ENCODE data around the gene C5. TPM values are rescaled to one million over a fixed set of nuclear protein-coding genes. Genes with fewer than 3 reads are reported as not detected.
"Not testable (repeated sequence)": the region's sequence is repeated elsewhere in the genome, so short reads cannot be mapped to it uniquely, and the experiment has no call there.

The C5 gene
- total RNA-seq, 2 donors from 2014 or later, result 59.5 to 96.6 TPM

GRCh38 chr9:120974921-120975320 is 75.2 kb downstream of the C5 start:
- Mint-ChIP-seq H3K27me3 (ENCODE audit: insufficient read depth) (peaks cover 13% of the 10 kb centered on the region), H3K4me1 (peaks cover under 1% of the 10 kb centered on the region), H3K27ac (no peak overlapping the region), H3K4me3 (no peak overlapping the region), H3K9me3 (no peaks in the 10 kb centered on the region), H3K36me3 (ENCODE audit: low read depth) (peaks cover 25% of the 10 kb centered on the region)
- TF ChIP-seq, protein P1, sequence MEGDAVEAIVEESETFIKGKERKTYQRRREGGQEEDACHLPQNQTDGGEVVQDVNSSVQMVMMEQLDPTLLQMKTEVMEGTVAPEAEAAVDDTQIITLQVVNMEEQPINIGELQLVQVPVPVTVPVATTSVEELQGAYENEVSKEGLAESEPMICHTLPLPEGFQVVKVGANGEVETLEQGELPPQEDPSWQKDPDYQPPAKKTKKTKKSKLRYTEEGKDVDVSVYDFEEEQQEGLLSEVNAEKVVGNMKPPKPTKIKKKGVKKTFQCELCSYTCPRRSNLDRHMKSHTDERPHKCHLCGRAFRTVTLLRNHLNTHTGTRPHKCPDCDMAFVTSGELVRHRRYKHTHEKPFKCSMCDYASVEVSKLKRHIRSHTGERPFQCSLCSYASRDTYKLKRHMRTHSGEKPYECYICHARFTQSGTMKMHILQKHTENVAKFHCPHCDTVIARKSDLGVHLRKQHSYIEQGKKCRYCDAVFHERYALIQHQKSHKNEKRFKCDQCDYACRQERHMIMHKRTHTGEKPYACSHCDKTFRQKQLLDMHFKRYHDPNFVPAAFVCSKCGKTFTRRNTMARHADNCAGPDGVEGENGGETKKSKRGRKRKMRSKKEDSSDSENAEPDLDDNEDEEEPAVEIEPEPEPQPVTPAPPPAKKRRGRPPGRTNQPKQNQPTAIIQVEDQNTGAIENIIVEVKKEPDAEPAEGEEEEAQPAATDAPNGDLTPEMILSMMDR (conservative IDR thresholded peaks at IDR 0.05), result no peak
- H3K27me3 ChIP-seq (ENCODE audit: control insufficient read depth, insufficient read depth, low read length, poor library complexity, severe bottlenecking), result no peaks in the 10 kb centered on the region
- no peaks in the 10 kb centered on the region for H3K4me1 ChIP-seq (ENCODE audit: control insufficient read depth, insufficient read depth, low read length)
- WGBS, 2 experiments (ENCODE audit: insufficient coverage in 1 of 2, insufficient read length in 1 of 2), result 100% methylated on average over 1 of the region's 1 CpG; no CpG with 5 or more reads in 1 of the 2 experiments
- H3K9me3 ChIP-seq (ENCODE audit: control insufficient read depth, low read length), result no peaks in the 10 kb centered on the region
- no peak for DNase-seq
- H3K4me3 ChIP-seq (ENCODE audit: low read length), result no peak overlapping the region
- no peak overlapping the region for H3K27ac ChIP-seq (ENCODE audit: low read depth, low read length)
- peaks cover 35% of the 10 kb centered on the region for H3K36me3 ChIP-seq (ENCODE audit: control insufficient read depth, insufficient read depth, low read length)
- no peak overlapping the region for H3K9ac ChIP-seq (ENCODE audit: extremely low read depth, low read length, poor library complexity, severe bottlenecking)

DNA sequence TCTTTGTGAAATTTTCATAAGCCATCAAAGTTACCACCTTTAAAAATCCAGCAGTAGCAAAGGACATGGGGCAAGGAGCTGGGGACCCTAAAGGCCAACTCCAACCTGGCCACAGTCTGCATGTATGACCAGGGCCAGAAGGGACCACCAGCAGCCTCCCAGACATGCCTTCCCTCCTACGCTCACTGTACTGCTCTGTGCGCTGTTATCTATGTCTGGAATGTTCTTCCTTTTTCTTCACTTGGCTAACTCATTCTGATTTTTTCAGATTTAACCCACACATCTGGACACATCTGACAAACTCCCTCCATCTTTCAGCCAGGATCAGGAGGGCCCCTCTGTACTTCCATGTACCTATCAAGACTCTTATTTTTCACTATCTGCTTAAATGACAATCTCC is 75.9 kb downstream of the C5 start:
- H3K27me3 Mint-ChIP-seq (ENCODE audit: insufficient read depth), result peaks cover 7% of the 10 kb centered on the region
- no peaks in the 10 kb centered on the region for H3K9me3 ChIP-seq (ENCODE audit: control insufficient read depth, low read length)
- no peak overlapping the region for H3K27ac ChIP-seq (ENCODE audit: low read depth, low read length)

DNA sequence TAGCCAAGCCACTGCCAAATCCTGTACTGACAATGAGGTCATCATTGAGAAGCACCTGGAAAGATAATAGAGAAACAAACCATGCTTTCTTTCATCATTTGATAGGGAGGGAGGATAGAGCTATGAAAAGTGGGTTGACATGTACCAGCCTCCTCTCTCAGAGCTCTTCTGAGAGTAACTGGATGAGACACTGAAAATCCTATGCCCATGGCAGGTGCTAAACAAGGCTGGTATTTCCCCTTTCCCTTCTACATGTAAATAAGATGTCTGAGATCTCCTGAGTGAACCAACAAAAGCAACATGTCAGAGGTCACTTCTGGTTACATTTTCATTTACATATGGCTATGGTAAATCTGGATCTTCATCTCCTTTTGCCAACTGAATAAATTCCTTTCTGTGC is 78.1 kb downstream of the C5 start:
- no peak overlapping the region for H3K27ac Mint-ChIP-seq
- TF ChIP-seq, protein P1 (conservative IDR thresholded peaks at IDR 0.05), result no peak
- no peaks in the 10 kb centered on the region for H3K4me1 Mint-ChIP-seq
- no peaks in the 10 kb centered on the region for H3K27me3 Mint-ChIP-seq (ENCODE audit: insufficient read depth)
- Histone ChIP-seq H3K9me3 (ENCODE audit: control insufficient read depth, low read length) (no peaks in the 10 kb centered on the region), H3K9ac (ENCODE audit: extremely low read depth, low read length, poor library complexity, severe bottlenecking) (no peak overlapping the region), H3K36me3 (ENCODE audit: control insufficient read depth, insufficient read depth, low read length) (peaks cover 35% of the 10 kb centered on the region), H3K4me3 (ENCODE audit: low read length) (no peak overlapping the region), H3K27ac (ENCODE audit: low read depth, low read length) (no peak overlapping the region), H3K4me1 (ENCODE audit: control insufficient read depth, insufficient read depth, low read length) (no peaks in the 10 kb centered on the region), H3K27me3 (ENCODE audit: control insufficient read depth, insufficient read depth, low read length, poor library complexity, severe bottlenecking) (no peaks in the 10 kb centered on the region)
- H3K36me3 Mint-ChIP-seq (ENCODE audit: low read depth), result peaks cover 26% of the 10 kb centered on the region
- no peak for DNase-seq
- H3K9me3 Mint-ChIP-seq, result no peaks in the 10 kb centered on the region
- H3K4me3 Mint-ChIP-seq, result no peak overlapping the region

More for the DNA sequence above, 75.9 kb downstream of the C5 start:
- peaks cover 31% of the 10 kb centered on the region for H3K36me3 ChIP-seq (ENCODE audit: control insufficient read depth, insufficient read depth, low read length)
- H3K4me1 Mint-ChIP-seq, result no peaks in the 10 kb centered on the region
- H3K4me3 ChIP-seq (ENCODE audit: low read length), result no peak overlapping the region
- H3K27ac Mint-ChIP-seq, result no peak overlapping the region
- peaks cover 22% of the 10 kb centered on the region for H3K36me3 Mint-ChIP-seq (ENCODE audit: low read depth)
- H3K4me3 Mint-ChIP-seq, result no peak overlapping the region
- DNase-seq, result no peak
- H3K9ac ChIP-seq (ENCODE audit: extremely low read depth, low read length, poor library complexity, severe bottlenecking), result no peak overlapping the region
- no peaks in the 10 kb centered on the region for H3K27me3 ChIP-seq (ENCODE audit: control insufficient read depth, insufficient read depth, low read length, poor library complexity, severe bottlenecking)
- TF ChIP-seq, protein P1 (conservative IDR thresholded peaks at IDR 0.05), result no peak
- no peaks in the 10 kb centered on the region for H3K9me3 Mint-ChIP-seq
- no peaks in the 10 kb centered on the region for H3K4me1 ChIP-seq (ENCODE audit: control insufficient read depth, insufficient read depth, low read length)
- 98 to 100% methylated on average over 2 of the region's 2 CpGs for WGBS, 2 experiments (ENCODE audit: insufficient coverage in 1 of 2, insufficient read length in 1 of 2)

DNA sequence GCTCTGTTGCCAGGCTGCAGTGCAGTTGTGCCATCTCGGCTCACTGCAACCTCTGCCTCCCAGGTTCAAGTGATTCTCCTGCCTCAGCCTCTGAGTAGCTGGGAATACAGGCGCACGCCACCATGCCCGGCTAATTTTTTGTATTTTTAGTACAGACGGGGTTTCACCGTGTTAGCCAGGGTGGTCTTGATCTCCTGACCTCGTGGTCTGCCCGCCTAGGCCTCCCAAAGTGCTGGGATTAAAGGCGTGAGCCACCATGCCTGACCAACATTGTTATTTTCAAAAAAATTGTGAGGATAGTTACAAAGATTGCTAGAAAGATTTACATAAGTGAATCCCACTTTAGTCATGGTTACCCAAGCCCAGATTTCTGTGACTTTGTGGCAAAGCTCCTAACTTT is 78.6 kb downstream of the C5 start:
- not testable (repeated sequence) for H3K4me3 Mint-ChIP-seq; H3K9me3 ChIP-seq (ENCODE audit: control insufficient read depth, low read length); H3K9ac ChIP-seq (ENCODE audit: extremely low read depth, low read length, poor library complexity, severe bottlenecking); H3K27me3 Mint-ChIP-seq (ENCODE audit: insufficient read depth); H3K27ac ChIP-seq (ENCODE audit: low read depth, low read length); H3K27me3 ChIP-seq (ENCODE audit: control insufficient read depth, insufficient read depth, low read length, poor library complexity, severe bottlenecking); H3K9me3 Mint-ChIP-seq; DNase-seq; H3K27ac Mint-ChIP-seq; H3K4me1 ChIP-seq (ENCODE audit: control insufficient read depth, insufficient read depth, low read length); H3K4me1 Mint-ChIP-seq; H3K4me3 ChIP-seq (ENCODE audit: low read length)
- H3K36me3 ChIP-seq (ENCODE audit: control insufficient read depth, insufficient read depth, low read length), result peaks cover 31% of the 10 kb centered on the region
- peaks cover 28% of the 10 kb centered on the region for H3K36me3 Mint-ChIP-seq (ENCODE audit: low read depth)
- WGBS, 2 experiments (ENCODE audit: insufficient coverage in 1 of 2, insufficient read length in 1 of 2), result 92 to 95% methylated on average over 9 of the region's 9 CpGs

Data from endodermal cell (in vitro differentiated cells).